HG02981 (cell line): Measurements from ENCODE around the gene LYG1.
A peak's percentile ranks its signal among the peaks of the same experiment; 100 is the strongest.
"Not testable (repeated sequence)": the region's sequence is repeated elsewhere in the genome, so short reads cannot be mapped to it uniquely, and the experiment has no call there.

Experiments
- ATAC-seq: cut with Tn5 transposase; IDR thresholded peaks from one replicate; pipeline ENCODE4 v1.9.1; 2021; ENCODE audit warnings: mild to moderate bottlenecking, moderate library complexity; ENCODE audit not compliant: unreplicated experiment

LYG1 gene

DNA sequence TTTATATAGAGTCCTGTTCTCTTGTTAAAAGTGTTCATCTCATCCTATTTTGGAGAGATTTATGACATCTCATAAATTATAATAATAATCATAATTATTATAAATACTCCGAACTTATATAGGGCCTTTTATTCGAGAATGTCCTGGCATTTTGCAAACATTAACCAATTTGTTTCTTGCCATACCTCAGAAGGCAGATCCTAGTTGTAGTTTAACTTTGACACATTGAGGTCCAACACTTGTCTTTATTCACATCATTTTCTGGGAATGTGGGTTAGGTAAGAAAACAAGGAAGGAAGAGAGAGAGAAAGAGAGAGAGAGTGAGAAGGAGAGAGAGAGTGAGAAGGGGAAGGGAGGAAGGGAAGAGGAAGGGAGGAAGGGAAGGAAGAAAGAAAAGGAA is at the start of gene LYG1:
TSS of gene LYG1 (minus strand) at position 101 of the 400 bp plus-strand sequence. CDS start 5,527 bp downstream, outside the sequence.
- ATAC-seq: not testable (repeated sequence)

- no peak for ATAC-seq
These were observed 49.2 kb upstream of the LYG1 start for GRCh38 chr2:99350194-99350593.

DNA sequence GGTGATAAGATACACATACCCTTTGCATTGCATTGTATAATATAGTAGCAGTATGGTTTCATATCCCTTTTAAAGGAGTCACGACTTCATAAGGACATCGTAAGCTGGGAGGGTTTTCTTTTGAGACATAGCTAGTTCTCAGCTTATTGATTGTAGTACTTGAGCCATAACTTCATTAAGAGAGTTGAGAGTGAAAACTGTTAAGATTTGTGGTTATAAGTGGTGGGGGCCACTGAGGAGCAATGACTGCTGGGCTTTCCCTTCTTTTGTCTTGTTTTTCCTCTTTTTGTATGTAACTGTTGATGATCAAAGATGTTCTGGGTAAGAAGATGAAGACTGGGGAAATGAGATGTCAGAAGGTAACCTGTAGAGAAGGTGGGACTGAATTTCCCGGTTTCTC is 47.2 kb upstream of the LYG1 start:
- no peak for ATAC-seq

DNA sequence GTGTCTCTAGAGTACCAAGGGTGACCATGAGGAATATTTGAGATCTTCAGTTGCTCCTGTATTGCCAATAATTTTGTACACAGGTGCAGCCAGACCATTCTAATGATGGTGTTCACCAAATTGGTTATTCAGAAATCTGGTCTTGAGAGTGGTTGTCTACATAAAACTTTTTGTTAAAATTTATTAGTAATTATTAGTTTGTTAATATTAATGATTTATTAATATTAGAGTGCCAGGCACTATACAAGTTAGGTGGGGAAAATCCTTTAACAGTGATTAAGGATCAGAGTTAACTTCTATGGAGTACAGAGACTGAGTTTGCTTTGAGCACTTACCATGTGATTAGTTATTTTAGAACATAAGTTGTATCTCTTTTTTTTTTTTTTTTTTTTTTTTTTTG is 45.2 kb upstream of the LYG1 start:
- no peak for ATAC-seq

GRCh38 chr2:99345446-99345845 is 44.4 kb upstream of the LYG1 start:
- not testable (repeated sequence) for ATAC-seq

GRCh38 chr2:99342536-99342935 is 41.5 kb upstream of the LYG1 start:
- no peak for ATAC-seq

GRCh38 chr2:99340669-99341236 is 39.8 kb upstream of the LYG1 start:
- no peak for ATAC-seq

DNA sequence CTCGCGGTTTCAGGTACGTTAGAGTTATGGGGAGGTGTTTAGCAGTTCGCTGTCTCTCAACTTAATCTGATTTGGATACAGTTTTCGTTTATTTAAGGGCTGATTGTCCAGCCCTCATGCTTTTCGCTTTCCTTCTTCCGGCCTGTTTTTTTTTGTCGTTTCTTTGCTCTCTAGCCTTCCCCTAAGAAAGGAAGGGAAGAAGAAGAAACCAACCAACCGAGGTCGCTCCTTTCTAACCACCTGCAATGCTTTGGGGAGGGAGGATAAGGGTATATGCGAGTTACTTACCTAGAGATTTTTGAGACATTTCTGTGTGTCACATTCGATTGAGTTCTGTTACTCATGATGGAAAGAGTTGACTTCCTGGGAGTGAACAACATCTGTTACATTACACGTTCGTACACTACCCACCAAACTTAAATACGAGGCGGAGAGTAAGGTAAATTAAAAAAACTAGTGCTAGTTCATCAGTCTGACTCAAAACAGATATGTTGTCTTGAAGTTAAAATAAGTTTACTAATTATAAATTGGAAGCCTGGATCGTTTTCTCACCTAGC is 37.1 kb upstream of the LYG1 start:
- no peak for ATAC-seq

DNA sequence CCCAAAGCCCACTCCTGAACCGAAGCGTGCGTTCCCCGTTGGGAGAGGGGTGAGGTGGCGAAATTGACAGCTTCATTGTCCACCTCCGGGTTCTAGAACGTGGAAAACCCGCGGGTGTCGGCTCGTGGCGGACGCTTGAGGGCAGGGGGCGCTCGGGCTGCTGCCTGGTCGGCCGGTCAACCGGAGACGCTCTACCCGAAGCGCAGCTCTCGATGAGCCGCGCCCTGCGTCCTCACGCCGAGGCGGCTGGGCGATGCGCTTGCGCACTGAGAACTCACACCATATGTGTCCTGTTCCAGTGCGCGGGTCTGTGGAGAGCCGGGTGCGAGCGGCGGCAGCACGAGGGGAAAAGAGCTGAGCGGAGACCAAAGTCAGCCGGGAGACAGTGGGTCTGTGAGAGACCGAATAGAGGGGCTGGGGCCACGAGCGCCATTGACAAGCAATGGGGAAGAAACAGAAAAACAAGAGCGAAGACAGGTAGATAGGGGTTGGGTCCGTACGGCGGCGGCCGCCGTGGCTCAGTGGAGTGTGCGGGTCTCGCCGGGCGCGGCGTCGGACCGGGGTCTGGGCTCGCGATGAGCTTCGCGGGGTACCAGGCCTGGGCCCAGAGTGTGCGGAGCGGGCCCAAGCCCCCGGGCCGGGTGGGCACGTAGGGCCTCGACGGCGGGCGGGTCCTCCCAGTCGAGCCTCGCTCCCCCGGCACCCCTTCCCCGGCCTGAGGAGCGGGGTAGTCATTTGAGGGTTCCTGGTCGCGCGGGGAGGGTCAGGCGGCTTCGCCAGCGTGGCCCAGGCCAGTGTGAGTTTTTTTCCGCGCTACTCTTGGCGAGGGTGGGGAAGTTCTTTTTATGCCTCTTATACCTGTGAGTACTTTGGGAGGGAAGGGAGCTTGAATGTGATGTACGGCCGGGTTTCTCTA is 36.4 kb upstream of the LYG1 start, which contains the start of gene EIF5B:
TSS of gene EIF5B (plus strand) at position 277 of the 916 bp plus-strand sequence. CDS start at position 443, 166 bp downstream.
- peak; percentile 55 for ATAC-seq

DNA sequence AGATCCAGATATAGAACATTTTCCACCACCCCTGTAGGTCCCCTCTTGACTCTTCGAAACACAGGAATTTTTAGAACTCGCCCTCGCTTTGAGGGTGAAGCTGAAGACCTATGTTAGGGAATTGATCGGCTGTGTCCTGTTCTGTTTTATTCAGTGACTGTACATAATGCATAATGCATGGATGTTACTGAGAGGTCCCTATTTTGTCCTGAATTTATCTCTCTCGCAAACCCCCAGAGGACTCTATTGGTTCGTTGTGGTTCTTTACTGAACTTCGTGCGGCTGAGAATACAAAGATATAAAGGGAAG is 35.8 kb upstream of the LYG1 start:
- peak; percentile 1 for ATAC-seq

GRCh38 chr2:99335911-99336803 is 35.2 kb upstream of the LYG1 start, which contains the start of gene TXNDC9:
TXNDC9 (minus strand) TSS chr2:99336333; CDS start chr2:99333210, 3,123 bp downstream.
- ATAC-seq: peak; percentile 62

DNA sequence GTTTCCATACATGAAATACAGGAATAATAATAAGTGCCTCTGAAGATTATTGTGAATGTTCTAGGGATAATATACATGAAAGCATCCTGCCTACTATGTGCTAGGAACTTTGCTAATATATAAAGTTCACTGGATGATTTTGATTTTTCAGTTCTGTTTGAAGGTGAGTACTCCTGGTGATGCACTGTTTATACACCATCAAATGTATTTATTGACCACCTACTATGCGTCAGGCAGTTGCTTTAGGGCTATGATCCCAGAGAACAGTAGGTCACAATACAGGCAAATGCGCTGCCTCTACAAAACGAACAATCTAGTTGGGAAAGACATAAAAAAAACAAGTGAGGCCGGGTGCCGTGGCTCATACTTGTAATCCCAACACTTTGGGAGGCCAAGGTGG is 24.4 kb upstream of the LYG1 start:
- no peak for ATAC-seq

DNA sequence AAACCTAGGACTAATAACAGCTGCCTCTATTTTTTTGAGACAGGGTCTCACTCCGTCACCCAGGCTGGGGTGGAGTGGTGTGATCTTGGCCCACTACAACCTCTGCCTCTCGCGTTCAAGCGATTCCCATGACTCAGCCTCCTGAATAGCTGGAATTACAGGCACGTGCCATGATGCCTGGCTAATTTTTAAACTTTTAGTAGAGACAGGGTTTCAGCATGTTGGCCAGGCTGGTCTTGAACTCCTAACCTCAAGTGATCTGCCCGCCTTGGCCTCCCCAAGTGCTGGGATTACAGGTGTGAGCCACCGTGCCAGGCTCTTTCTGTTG is 16.8 kb upstream of the LYG1 start:
- not testable (repeated sequence) for ATAC-seq

- no peak for ATAC-seq
These were observed 16.3 kb upstream of the LYG1 start for GRCh38 chr2:99317161-99317872.

- ATAC-seq: no peak
These were observed 1.4 kb downstream of the LYG1 start for GRCh38 chr2:99299580-99299979.

- ATAC-seq: no peak
These were observed 3.0 kb downstream of the LYG1 start for GRCh38 chr2:99297994-99298393.

DNA sequence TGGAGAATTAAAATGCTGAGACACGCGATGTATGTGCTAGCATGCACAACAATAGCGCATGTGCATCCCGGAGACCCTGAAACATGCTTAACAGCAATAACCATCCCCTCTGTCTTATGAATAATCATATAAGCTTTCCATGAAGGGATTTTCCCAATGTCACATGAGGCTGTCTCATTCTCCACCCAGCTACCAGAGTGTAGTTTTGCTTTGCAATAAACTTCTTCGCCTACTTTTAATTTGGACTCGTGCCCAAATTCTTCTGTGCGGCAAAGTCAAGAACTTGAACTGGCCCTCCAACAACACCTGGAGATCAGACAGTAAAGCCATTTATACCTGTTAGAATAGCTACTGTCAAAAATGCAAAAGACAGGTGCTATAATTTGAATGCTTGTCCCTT is 15.5 kb downstream of the LYG1 start:
- no peak for ATAC-seq

DNA sequence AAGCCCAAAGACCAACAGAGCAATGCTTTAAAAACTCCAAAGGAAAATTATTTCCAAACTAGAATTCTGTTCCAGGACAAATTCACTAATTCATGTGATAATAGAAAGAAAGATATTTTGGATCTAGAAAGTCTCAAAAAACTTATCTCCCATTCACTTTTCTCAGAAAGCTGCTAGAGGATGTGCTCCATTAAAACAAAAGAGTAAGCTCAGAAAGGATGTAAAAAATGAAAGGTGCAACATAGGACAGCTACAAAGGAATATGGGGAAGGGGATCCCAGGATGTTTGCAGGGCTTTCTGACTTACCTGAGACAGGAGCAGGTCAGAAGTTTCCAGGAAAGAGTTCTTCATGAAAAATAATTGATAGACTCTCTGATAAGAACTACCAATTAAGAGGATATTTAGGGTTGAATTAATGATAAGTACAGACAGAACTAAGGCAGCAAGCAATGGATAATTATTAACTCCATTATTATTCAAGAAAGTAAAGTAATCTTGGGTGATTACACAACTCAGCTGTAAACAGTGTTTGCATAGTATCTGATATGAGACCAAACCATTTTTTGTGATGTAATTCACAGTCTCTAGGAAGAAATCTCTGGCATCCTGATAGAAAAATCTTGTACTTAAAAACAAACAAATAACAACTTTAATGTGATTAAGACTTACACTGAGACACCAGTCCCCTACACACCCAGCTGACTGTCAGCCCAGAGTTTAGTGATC is 20.9 kb downstream of the LYG1 start:
- no peak for ATAC-seq

- no peak for ATAC-seq
These were observed 22.2 kb downstream of the LYG1 start for GRCh38 chr2:99278793-99279291.
